T-cell (primary cell): Measurements from ENCODE around the gene GPHN. TPM values are rescaled to one million over a fixed set of nuclear protein-coding genes. Genes with fewer than 3 reads are reported as not detected.
"Not testable (repeated sequence)": the region's sequence is repeated elsewhere in the genome, so short reads cannot be mapped to it uniquely, and the experiment has no call there.

ENCODE experiments used
- ATAC-seq, 4 experiments: fragments of 200-7000 bp in 3 of 4; fragments of 150-1000 bp in 1 of 4; cut with Tn5 transposase; replicated peaks in 1 of 4; 1 replicate in 3 of 4; 2 replicates in 1 of 4; pipeline ENCODE4 v1.10.0; 2021; ENCODE audit warnings: moderate library complexity in 3 of 4, mild to moderate bottlenecking in 2 of 4, moderate number of reproducible peaks in 1 of 4
- CTCF ChIA-PET, 2 donors: fragments of 300-600 bp; sonication (Branson Sonifier 250); formaldehyde crosslinking; loops; one replicate each; lab custom pipeline; 2022; ENCODE audit warnings: antibody characterized with exemption in 2 of 2; lab: Charles Lee
- POLR2A ChIA-PET, 2 donors: fragments of 300-600 bp; sonication (Branson Sonifier 250); formaldehyde crosslinking; loops; one replicate each; lab custom pipeline; 2022; ENCODE audit warnings: antibody characterized with exemption in 2 of 2; lab: Charles Lee
- DNase-seq, 35 experiments: peaks; one replicate each; pipeline versions ENCODE4 v3.0.0 to v3.0.0-alpha.2; 2013 to 2023
- H3K27ac ChIP-seq: one replicate; pipeline ENCODE4 v1.5.1; 2013; ENCODE audit warnings: low read length
- H3K27me3 ChIP-seq, 2 experiments: replicated peaks in 1 of 2; 1 replicate in 1 of 2; 2 replicates in 1 of 2; pipeline versions ENCODE4 v1.6.1 to v1.7.0; 2013; ENCODE audit warnings: low read length in 1 of 2, mixed read lengths in 1 of 2; ENCODE audit not compliant: control insufficient read depth in 2 of 2, insufficient read depth in 2 of 2; ENCODE audit errors: extremely low read depth in 1 of 2
- H3K36me3 ChIP-seq, 2 donors: 1 replicate in 1 of 2; 2 replicates in 1 of 2; pipeline versions ENCODE4 v1.6.1 to v1.7.0; 2013; ENCODE audit warnings: low read length in 1 of 2; ENCODE audit not compliant: control insufficient read depth in 2 of 2, insufficient read depth in 1 of 2; ENCODE audit errors: extremely low read depth in 1 of 2
- H3K4me1 ChIP-seq, 2 experiments: 1 replicate in 1 of 2; 2 replicates in 1 of 2; pipeline versions ENCODE4 v1.6.1 to v1.7.0; 2013; ENCODE audit warnings: low read length in 2 of 2, mixed read lengths in 1 of 2; ENCODE audit not compliant: insufficient read depth in 2 of 2, control insufficient read depth in 1 of 2; ENCODE audit errors: extremely low read depth in 1 of 2
- H3K4me3 ChIP-seq, 2 donors: 1 replicate in 1 of 2; 2 replicates in 1 of 2; pipeline versions ENCODE4 v1.5.1 to v1.7.0; 2013; ENCODE audit warnings: mild to moderate bottlenecking in 2 of 2, low read length in 1 of 2, moderate library complexity in 1 of 2; ENCODE audit not compliant: control insufficient read depth in 1 of 2; ENCODE audit errors: extremely low read depth in 1 of 2
- H3K9me3 ChIP-seq: 2 replicates; pipeline ENCODE4 v1.7.0; 2013
- H3K27ac Mint-ChIP-seq, 2 donors: one replicate each; pipeline ENCODE4 v1.8.0; 2020 to 2021; ENCODE audit warnings: mild to moderate bottlenecking in 2 of 2, mixed read lengths in 2 of 2
- H3K27me3 Mint-ChIP-seq, 2 donors: one replicate each; pipeline ENCODE4 v1.8.0; 2021 to 2022; ENCODE audit warnings: mixed read lengths in 2 of 2
- H3K36me3 Mint-ChIP-seq: one replicate; pipeline ENCODE4 v1.8.0; 2021; ENCODE audit warnings: mixed read lengths
- H3K4me1 Mint-ChIP-seq, 3 donors: one replicate each; pipeline ENCODE4 v1.8.0; 2020 to 2022; ENCODE audit warnings: mixed read lengths in 3 of 3, mild to moderate bottlenecking in 1 of 3
- H3K4me3 Mint-ChIP-seq, 3 donors: one replicate each; pipeline ENCODE4 v1.8.0; 2020 to 2022; ENCODE audit warnings: mild to moderate bottlenecking in 3 of 3, mixed read lengths in 3 of 3, moderate library complexity in 3 of 3
- H3K9me3 Mint-ChIP-seq, 3 donors: one replicate each; pipeline ENCODE4 v1.8.0; 2020 to 2022; ENCODE audit warnings: mixed read lengths in 3 of 3
- WGBS: methylation state at CpG from one replicate; pipeline ENCODE4 v1.1.5; 2013; ENCODE audit warnings: missing lambda C conversion rate; ENCODE audit not compliant: insufficient coverage; 5-methylcytosine and 5-hydroxymethylcytosine counted together
- total RNA-seq, 35 experiments: library from RNA in 6 of 35; stranded (reverse) in 6 of 35; fragments of 120-200 nt in 1 of 35; gene quantifications; one replicate each; pipeline versions ENCODE4 v1.2.1 to v1.2.4 and lab custom pipeline; 2013 to 2026

GPHN gene
- total RNA-seq, 5 donors from 2014 or later (not counting 1 experiment from before 2014, with no cell fraction given), result 13.9 to 21.1 (median 14.4) TPM

GRCh38 chr14:67056684-67057083 is 548.7 kb downstream of the GPHN start:
- WGBS, result 98% methylated on average over 11 of the region's 21 CpGs
- ATAC-seq, result no peak

GRCh38 chr14:67059596-67059995 is 551.6 kb downstream of the GPHN start:
- Mint-ChIP-seq H3K27ac (no peak overlapping the region), H3K4me3 (no peak overlapping the region), H3K9me3 (peaks cover 0 to 26% (median 14%) of the 10 kb centered on the region in 3 donors), H3K36me3 (peaks cover 44% of the 10 kb centered on the region), H3K27me3 (no peaks in the 10 kb centered on the region), H3K4me1 (no peaks in the 10 kb centered on the region)
- ATAC-seq (no peak), DNase-seq (no peak)
- no peaks in the 10 kb centered on the region for H3K27me3 ChIP-seq
- POLR2A ChIA-PET, result no interaction called here
- WGBS, result no CpG with 5 or more reads among the region's 3 CpGs
- no peaks in the 10 kb centered on the region for H3K9me3 ChIP-seq
- H3K4me1 ChIP-seq, result no peaks in the 10 kb centered on the region
- H3K36me3 ChIP-seq, result no peaks in the 10 kb centered on the region
- CTCF ChIA-PET, result no interaction called here
- H3K4me3 ChIP-seq, result no peak overlapping the region
- H3K27ac ChIP-seq, result no peak overlapping the region

More at GRCh38 chr14:67056684-67057083, 548.7 kb downstream of the GPHN start:
- Histone ChIP-seq H3K4me3 (no peak overlapping the region), H3K4me1 (no peaks in the 10 kb centered on the region), H3K36me3 (no peaks in the 10 kb centered on the region), H3K27ac (no peak overlapping the region), H3K9me3 (no peaks in the 10 kb centered on the region), H3K27me3 (no peaks in the 10 kb centered on the region)
- Mint-ChIP-seq H3K27me3 (no peaks in the 10 kb centered on the region), H3K4me1 (no peaks in the 10 kb centered on the region), H3K36me3 (peaks cover 28% of the 10 kb centered on the region), H3K4me3 (no peak overlapping the region), H3K9me3 (peaks cover 13 to 36% (median 18%) of the 10 kb centered on the region in 3 donors), H3K27ac (no peak overlapping the region)
- CTCF ChIA-PET, result no interaction called here
- POLR2A ChIA-PET, result no interaction called here
- no peak for DNase-seq

- DNase-seq (no peak), ATAC-seq (no peak)
- Histone ChIP-seq H3K27ac (no peak overlapping the region), H3K36me3 (no peaks in the 10 kb centered on the region), H3K9me3 (no peaks in the 10 kb centered on the region), H3K4me1 (no peaks in the 10 kb centered on the region), H3K4me3 (no peak overlapping the region), H3K27me3 (no peaks in the 10 kb centered on the region)
- Mint-ChIP-seq H3K4me3 (no peak overlapping the region), H3K4me1 (peaks cover 0 to 4% (median 0%) of the 10 kb centered on the region in 3 donors), H3K27ac (no peak overlapping the region), H3K36me3 (peaks cover 53% of the 10 kb centered on the region), H3K9me3 (peaks cover 4 to 30% (median 7%) of the 10 kb centered on the region in 3 donors), H3K27me3 (no peaks in the 10 kb centered on the region)
- CTCF ChIA-PET, result no interaction called here
- POLR2A ChIA-PET, result no interaction called here
Observed at GRCh38 chr14:67060546-67060945, 552.6 kb downstream of the GPHN start.

- DNase-seq, result peak in 19 of 35 experiments; percentile 1 to 23 (median 5)
- H3K36me3 ChIP-seq, H3K27me3 Mint-ChIP-seq, ATAC-seq, H3K4me1 ChIP-seq, H3K27ac ChIP-seq, H3K9me3 ChIP-seq, H3K4me3 ChIP-seq, CTCF ChIA-PET, H3K27me3 ChIP-seq, POLR2A ChIA-PET: not testable (repeated sequence)
- Mint-ChIP-seq H3K4me1 (peaks cover 12 to 27% (median 20%) of the 10 kb centered on the region in 3 donors), H3K27ac (peak overlapping the region in 1 of 2 donors; percentile 12), H3K36me3 (peaks cover 57% of the 10 kb centered on the region), H3K4me3 (peak overlapping the region in 1 of 3 donors; percentile 9), H3K9me3 (peaks cover 7 to 23% (median 7%) of the 10 kb centered on the region in 3 donors)
- WGBS, result 58% methylated on average over 3 of the region's 7 CpGs
Observed at GRCh38 chr14:67067070-67067814, 559.3 kb downstream of the GPHN start.

GRCh38 chr14:67068251-67068650 is 560.3 kb downstream of the GPHN start:
- DNase-seq, result no peak
- H3K36me3 Mint-ChIP-seq, result peaks cover 48% of the 10 kb centered on the region
- Histone ChIP-seq H3K27me3 (no peaks in the 10 kb centered on the region), H3K27ac (no peak overlapping the region), H3K4me1 (peaks cover 0 to 10% of the 10 kb centered on the region in 2 experiments), H3K36me3 (no peaks in the 10 kb centered on the region), H3K4me3 (no peak overlapping the region), H3K9me3 (no peaks in the 10 kb centered on the region)
- H3K27ac Mint-ChIP-seq, result no peak overlapping the region
- no peaks in the 10 kb centered on the region for H3K27me3 Mint-ChIP-seq
- H3K4me3 Mint-ChIP-seq, result no peak overlapping the region
- CTCF ChIA-PET, result no interaction called here
- no peak for ATAC-seq
- peaks cover 7 to 19% (median 7%) of the 10 kb centered on the region in 3 donors for H3K9me3 Mint-ChIP-seq
- no CpG with 5 or more reads among the region's 1 CpG for WGBS
- H3K4me1 Mint-ChIP-seq, result peaks cover 12 to 27% (median 20%) of the 10 kb centered on the region in 3 donors
- POLR2A ChIA-PET, result no interaction called here

GRCh38 chr14:67071506-67071905 is 563.6 kb downstream of the GPHN start:
- H3K4me3 ChIP-seq, result no peak overlapping the region
- DNase-seq (no peak), ATAC-seq (no peak)
- no peak overlapping the region for H3K4me3 Mint-ChIP-seq
- no peaks in the 10 kb centered on the region for H3K9me3 ChIP-seq
- peaks cover 0 to 2% (median 0%) of the 10 kb centered on the region in 3 donors for H3K9me3 Mint-ChIP-seq
- H3K27ac ChIP-seq, result no peak overlapping the region
- H3K27me3 Mint-ChIP-seq, result no peaks in the 10 kb centered on the region
- WGBS, result no CpG with 5 or more reads among the region's 3 CpGs
- ChIA-PET CTCF (no interaction called here), POLR2A (no interaction called here)
- H3K4me1 ChIP-seq, result peaks cover 0 to 10% of the 10 kb centered on the region in 2 experiments
- H3K36me3 ChIP-seq, result no peaks in the 10 kb centered on the region
- H3K27me3 ChIP-seq, result no peaks in the 10 kb centered on the region
- H3K27ac Mint-ChIP-seq, result no peak overlapping the region
- peaks cover 8 to 17% (median 16%) of the 10 kb centered on the region in 3 donors for H3K4me1 Mint-ChIP-seq
- H3K36me3 Mint-ChIP-seq, result peaks cover 19% of the 10 kb centered on the region
